ENCODE results near the gene ZBTB17.

Gene ZBTB17

GRCh38 chr1:15953294-15953771 is 22.6 kb downstream of the ZBTB17 start:
- Mint-ChIP-seq H3K27me3 (ENCODE audit: low read depth) (no peaks in the 10 kb centered on the region), H3K4me1 (peaks cover 80% of the 10 kb centered on the region), H3K4me3 (no peak overlapping the region), H3K36me3 (ENCODE audit: low read depth) (peaks cover 10% of the 10 kb centered on the region), H3K9me3 (no peaks in the 10 kb centered on the region), H3K27ac (peak overlapping the region in 1 of 3 experiments; percentile 93)
- TF ChIP-seq CTCF (IDR thresholded peaks at IDR 0.05; ENCODE audit: unreplicated experiment in 3 of 3), result no peak

- Mint-ChIP-seq H3K4me3 (no peak overlapping the region), H3K27ac (peak overlapping the region in 2 of 3 experiments; percentile 93), H3K9me3 (no peaks in the 10 kb centered on the region), H3K36me3 (ENCODE audit: low read depth) (peaks cover 16% of the 10 kb centered on the region), H3K27me3 (ENCODE audit: low read depth) (no peaks in the 10 kb centered on the region), H3K4me1 (peaks cover 80% of the 10 kb centered on the region)
- no peak for TF ChIP-seq CTCF (IDR thresholded peaks at IDR 0.05; ENCODE audit: unreplicated experiment in 3 of 3)
These were observed 23.3 kb downstream of the ZBTB17 start for GRCh38 chr1:15952317-15953258.

GRCh38 chr1:15951341-15952153 is 24.4 kb downstream of the ZBTB17 start:
- Mint-ChIP-seq H3K27me3 (ENCODE audit: low read depth) (no peaks in the 10 kb centered on the region), H3K4me1 (peaks cover 74% of the 10 kb centered on the region), H3K36me3 (ENCODE audit: low read depth) (peaks cover 24% of the 10 kb centered on the region), H3K27ac (peak overlapping the region; percentile 46 to 93 (median 93)), H3K9me3 (no peaks in the 10 kb centered on the region), H3K4me3 (no peak overlapping the region)
- TF ChIP-seq CTCF (IDR thresholded peaks at IDR 0.05; ENCODE audit: unreplicated experiment in 3 of 3), result no peak

DNA sequence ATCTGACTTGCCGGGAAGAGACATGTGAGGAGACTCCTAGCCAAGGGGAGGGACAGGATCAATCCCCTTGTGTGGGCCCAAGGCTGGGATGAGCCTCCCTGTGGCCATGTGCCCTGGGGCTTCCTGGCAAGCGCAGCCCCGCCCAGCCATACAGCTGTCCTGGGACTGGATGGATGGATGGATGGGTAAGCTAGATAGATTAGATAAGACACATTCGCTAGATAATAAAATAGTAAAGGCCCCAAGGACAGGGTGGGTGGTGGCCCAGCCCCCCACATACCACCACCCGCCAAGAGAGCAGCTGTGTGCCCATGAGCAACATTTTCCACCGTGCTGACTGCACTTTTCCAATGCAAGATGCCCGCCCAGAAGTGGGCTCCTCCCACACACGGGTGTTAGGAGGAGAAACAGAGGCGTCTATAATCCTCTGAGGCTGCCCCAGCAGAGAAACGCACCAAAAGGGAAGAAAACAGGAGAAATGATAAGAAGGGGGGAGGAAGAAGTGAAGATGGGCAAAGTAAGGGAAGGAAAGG is 25.1 kb downstream of the ZBTB17 start:
- Mint-ChIP-seq H3K27ac (peak overlapping the region; percentile 46 to 93 (median 93)), H3K9me3 (no peaks in the 10 kb centered on the region), H3K36me3 (ENCODE audit: low read depth) (peaks cover 30% of the 10 kb centered on the region), H3K4me3 (peak overlapping the region in 2 of 3 experiments; percentile 31 to 41), H3K27me3 (ENCODE audit: low read depth) (no peaks in the 10 kb centered on the region), H3K4me1 (peaks cover 71% of the 10 kb centered on the region)
- no peak for TF ChIP-seq CTCF (IDR thresholded peaks at IDR 0.05; ENCODE audit: unreplicated experiment in 3 of 3)

DNA sequence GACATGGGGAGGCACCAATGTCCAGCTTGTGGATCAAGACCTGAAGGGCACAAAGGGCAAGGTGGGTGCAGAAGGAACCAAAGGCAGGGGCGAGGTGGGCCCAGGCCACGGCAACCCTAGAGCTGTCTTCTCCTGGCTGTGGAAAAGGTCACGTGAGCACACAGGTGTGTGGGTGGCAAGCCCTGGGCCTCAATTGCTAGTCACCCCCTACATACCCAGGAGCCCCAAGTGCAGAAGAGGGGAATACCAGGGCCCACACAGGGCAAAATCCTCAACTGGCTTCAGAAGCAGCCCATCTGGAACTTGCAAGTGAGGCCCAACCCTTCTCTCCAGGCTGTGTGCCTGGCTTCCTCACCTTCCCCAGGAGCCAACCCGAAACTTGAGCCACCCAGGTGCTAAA is 25.6 kb downstream of the ZBTB17 start:
- Mint-ChIP-seq H3K4me3 (peak overlapping the region in 1 of 3 experiments; percentile 42), H3K4me1 (peaks cover 71% of the 10 kb centered on the region), H3K36me3 (ENCODE audit: low read depth) (peaks cover 31% of the 10 kb centered on the region), H3K27me3 (ENCODE audit: low read depth) (no peaks in the 10 kb centered on the region), H3K9me3 (no peaks in the 10 kb centered on the region), H3K27ac (peak overlapping the region; percentile 56 to 93 (median 93))
- no peak for TF ChIP-seq CTCF (IDR thresholded peaks at IDR 0.05; ENCODE audit: unreplicated experiment in 3 of 3)

All from nephron (organoid).